Activated CD4-positive, alpha-beta T cell treated with anti-CD3 and anti-CD28 coated beads for 36 hours (primary cell): Measurements from ENCODE around the gene UBN1. TPM values are rescaled to one million over a fixed set of nuclear protein-coding genes. Genes with fewer than 3 reads are reported as not detected.
"Not testable (repeated sequence)": the region's sequence is repeated elsewhere in the genome, so short reads cannot be mapped to it uniquely, and the experiment has no call there.

Source experiments
- ATAC-seq: fragments of 200-7000 bp; cut with Tn5 transposase; one replicate; pipeline ENCODE4 v1.10.0; 2021; ENCODE audit warnings: mild to moderate bottlenecking, moderate library complexity
- CTCF ChIA-PET: fragments of 350-600 bp; sonication (Branson Sonifier 250); formaldehyde crosslinking; loops from one replicate; lab custom pipeline; 2021; ENCODE audit warnings: antibody characterized with exemption; lab: Charles Lee
- POLR2A ChIA-PET: fragments of 350-600 bp; sonication (Branson Sonifier 250); formaldehyde crosslinking; loops from one replicate; lab custom pipeline; 2021; ENCODE audit warnings: antibody characterized with exemption, inconsistent platforms; lab: Charles Lee
- DNase-seq: peaks from one replicate; pipeline ENCODE4 v3.0.0-alpha.2; 2020
- H3K27ac Mint-ChIP-seq: one replicate; pipeline ENCODE4 v1.8.0; 2021; ENCODE audit warnings: mixed read lengths
- H3K27me3 Mint-ChIP-seq: one replicate; pipeline ENCODE4 v1.8.0; 2021; ENCODE audit warnings: mixed read lengths
- H3K36me3 Mint-ChIP-seq: one replicate; pipeline ENCODE4 v1.8.0; 2021; ENCODE audit warnings: low read depth, mixed read lengths
- H3K4me1 Mint-ChIP-seq: one replicate; pipeline ENCODE4 v1.8.0; 2021; ENCODE audit warnings: mixed read lengths
- H3K4me3 Mint-ChIP-seq: one replicate; pipeline ENCODE4 v1.8.0; 2021; ENCODE audit warnings: mild to moderate bottlenecking, moderate library complexity, mixed read lengths
- H3K9me3 Mint-ChIP-seq: one replicate; pipeline ENCODE4 v1.8.0; 2021; ENCODE audit warnings: low read depth, mixed read lengths
- intact Hi-C, 2 experiments: fragments of 100-400 bp; cut with DNase I in 1 of 2; cut with micrococcal nuclease in 1 of 2; formaldehyde crosslinking; loops; one replicate each; pipeline versions ENCODE4 v1.14.2 to v1.15.1; 2022 to 2024; cut with DNase I, micrococcal nuclease
- total RNA-seq, 2 experiments: library from RNA; stranded (reverse); gene quantifications; one replicate each; pipeline ENCODE4 v1.2.3, GENCODE V29; 2021

Gene UBN1
- total RNA-seq, 2 experiments from 2014 or later = 19.3 to 23.0 TPM

GRCh38 chr16:4896761-4897160 lies 49.5 kb downstream of the UBN1 start:
- H3K27me3 Mint-ChIP-seq, DNase-seq, ATAC-seq, POLR2A ChIA-PET, H3K36me3 Mint-ChIP-seq, H3K9me3 Mint-ChIP-seq, CTCF ChIA-PET, H3K4me1 Mint-ChIP-seq, H3K27ac Mint-ChIP-seq, H3K4me3 Mint-ChIP-seq, intact Hi-C loops: not testable (repeated sequence)

DNA sequence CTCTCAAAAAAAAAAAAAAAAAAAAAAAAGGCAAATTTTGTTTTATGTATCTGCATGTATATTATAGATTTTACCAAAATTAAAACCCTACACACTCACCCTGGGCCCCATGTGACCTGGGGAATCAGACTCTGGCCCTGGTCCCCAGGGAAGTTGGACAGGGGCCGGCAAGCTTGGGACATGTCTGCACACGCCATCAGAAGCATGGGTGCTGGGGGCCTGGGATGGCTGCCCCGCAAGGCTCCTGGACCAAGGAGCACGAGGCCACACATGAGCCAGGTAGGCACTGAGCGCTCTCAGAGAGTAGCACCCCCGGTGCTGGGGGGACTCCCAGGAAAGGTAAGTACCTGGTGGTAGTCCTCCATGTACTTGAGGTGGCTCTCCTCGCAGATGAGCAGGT lies 50.0 kb downstream of the UBN1 start:
- no peak for DNase-seq
- POLR2A ChIA-PET = no interaction called here
- H3K4me3 Mint-ChIP-seq = no peak overlapping the region
- intact Hi-C loops = no loop called here
- CTCF ChIA-PET = no interaction called here
- no peaks in the 10 kb centered on the region for H3K36me3 Mint-ChIP-seq
- no peak for ATAC-seq
- H3K9me3 Mint-ChIP-seq = peaks cover 2% of the 10 kb centered on the region
- H3K27ac Mint-ChIP-seq = no peak overlapping the region
- peaks cover 3% of the 10 kb centered on the region for H3K27me3 Mint-ChIP-seq
- no peaks in the 10 kb centered on the region for H3K4me1 Mint-ChIP-seq

GRCh38 chr16:4898811-4899473 lies 51.7 kb downstream of the UBN1 start:
- DNase-seq (no peak), ATAC-seq (no peak)
- H3K27ac Mint-ChIP-seq = no peak overlapping the region
- H3K4me1 Mint-ChIP-seq = no peaks in the 10 kb centered on the region
- no peaks in the 10 kb centered on the region for H3K36me3 Mint-ChIP-seq
- H3K27me3 Mint-ChIP-seq = peaks cover 5% of the 10 kb centered on the region
- POLR2A ChIA-PET = no interaction called here
- no peak overlapping the region for H3K4me3 Mint-ChIP-seq
- intact Hi-C loops = no loop called here
- CTCF ChIA-PET = no interaction called here
- H3K9me3 Mint-ChIP-seq = peaks cover 2% of the 10 kb centered on the region

DNA sequence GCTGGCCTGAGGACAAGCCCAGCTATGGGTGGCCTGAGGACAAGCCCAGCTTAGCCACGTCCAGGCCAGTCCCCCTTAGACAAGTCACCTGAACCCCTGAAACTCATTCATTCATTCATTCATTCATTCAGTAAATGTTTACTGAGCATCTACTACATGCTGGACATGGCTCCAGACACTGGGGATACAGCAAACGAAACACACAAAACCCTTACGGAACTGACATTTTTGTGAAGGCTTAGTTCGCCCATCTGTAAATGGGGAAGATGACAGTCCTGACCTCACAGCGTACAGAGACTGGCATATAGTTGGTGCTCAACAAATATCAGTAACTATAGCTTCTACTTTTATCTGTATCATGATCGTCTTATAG lies 52.2 kb downstream of the UBN1 start:
- ChIA-PET POLR2A (no interaction called here), CTCF (interaction anchor here (0.6 kb wide), 1 partner anchor 69 kb away, joined by 3 read pairs; no protein-coding TSS in a partner anchor)
- Mint-ChIP-seq H3K27me3 (peaks cover 7% of the 10 kb centered on the region), H3K9me3 (peaks cover 2% of the 10 kb centered on the region), H3K36me3 (no peaks in the 10 kb centered on the region), H3K27ac (no peak overlapping the region), H3K4me1 (no peaks in the 10 kb centered on the region), H3K4me3 (no peak overlapping the region)
- intact Hi-C loops = no loop called here
- DNase-seq = no peak
- ATAC-seq = no peak

GRCh38 chr16:4900036-4900435 lies 52.8 kb downstream of the UBN1 start:
- ATAC-seq = no peak
- H3K27me3 Mint-ChIP-seq = peaks cover 7% of the 10 kb centered on the region
- H3K4me3 Mint-ChIP-seq = no peak overlapping the region
- ChIA-PET CTCF (interaction anchor here (0.6 to 1.1 kb wide), 2 partner anchors 57 to 69 kb away, joined by 3 read pairs; no protein-coding TSS in a partner anchor), POLR2A (no interaction called here)
- peaks cover 2% of the 10 kb centered on the region for H3K9me3 Mint-ChIP-seq
- H3K27ac Mint-ChIP-seq = no peak overlapping the region
- DNase-seq = no peak
- intact Hi-C loops = no loop called here
- no peaks in the 10 kb centered on the region for H3K4me1 Mint-ChIP-seq
- no peaks in the 10 kb centered on the region for H3K36me3 Mint-ChIP-seq

GRCh38 chr16:4900750-4901149 lies 53.5 kb downstream of the UBN1 start:
- Mint-ChIP-seq H3K36me3 (no peaks in the 10 kb centered on the region), H3K4me1 (no peaks in the 10 kb centered on the region), H3K9me3 (peaks cover 2% of the 10 kb centered on the region), H3K27me3 (peaks cover 7% of the 10 kb centered on the region), H3K27ac (no peak overlapping the region), H3K4me3 (no peak overlapping the region)
- ChIA-PET CTCF (interaction anchor here (1.1 kb wide), 1 partner anchor 57 kb away, joined by 3 read pairs; no protein-coding TSS in a partner anchor), POLR2A (no interaction called here)
- DNase-seq (no peak), ATAC-seq (no peak)
- intact Hi-C loops = no loop called here

- Mint-ChIP-seq H3K4me1 (no peaks in the 10 kb centered on the region), H3K27ac (no peak overlapping the region), H3K27me3 (peaks cover 7% of the 10 kb centered on the region), H3K36me3 (no peaks in the 10 kb centered on the region), H3K9me3 (peaks cover 2% of the 10 kb centered on the region), H3K4me3 (no peak overlapping the region)
- ChIA-PET CTCF (no interaction called here), POLR2A (no interaction called here)
- intact Hi-C loops = no loop called here
- ATAC-seq = no peak
- no peak for DNase-seq
These were observed 54.8 kb downstream of the UBN1 start for GRCh38 chr16:4902038-4902437.

DNA sequence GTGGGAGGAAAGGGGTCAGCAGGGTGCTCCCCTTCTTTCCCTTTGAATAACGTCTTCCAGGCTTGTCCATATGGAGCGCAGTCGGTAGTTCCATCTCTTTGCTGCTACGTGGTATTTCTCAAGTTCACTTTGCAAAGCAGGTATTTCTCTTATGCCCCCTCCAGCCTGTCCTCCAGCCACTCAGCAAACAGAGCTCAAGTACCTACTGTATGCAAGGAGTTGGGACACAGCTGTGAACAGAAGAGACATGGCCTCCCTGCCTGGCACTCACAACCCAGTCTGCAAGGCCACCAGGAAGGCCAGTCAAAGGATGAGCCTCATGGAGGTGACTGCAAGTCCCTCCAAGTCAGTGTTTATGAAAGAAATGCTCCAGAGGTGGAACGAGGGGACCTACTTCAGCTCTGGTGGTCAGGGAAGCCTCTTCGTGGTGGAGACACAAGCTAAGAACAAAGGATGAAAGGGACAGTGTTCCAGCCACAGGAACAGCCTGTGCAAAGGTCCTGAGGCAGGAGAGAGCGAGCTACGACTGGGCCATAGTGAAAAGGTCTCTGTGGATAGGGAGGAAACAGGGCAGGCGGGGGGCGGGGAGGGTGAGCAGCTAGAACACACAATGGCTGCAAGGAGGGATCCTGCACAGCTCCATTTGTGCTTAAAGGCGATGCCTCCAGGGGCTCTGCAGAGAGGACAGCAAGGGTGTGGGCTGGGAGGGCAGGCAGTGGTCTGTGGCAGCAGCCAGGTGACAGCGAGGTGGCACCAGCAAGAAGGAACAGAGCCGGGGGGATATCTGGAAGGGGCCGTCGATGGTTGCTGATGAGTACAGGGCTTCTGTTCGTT lies 57.0 kb downstream of the UBN1 start:
- Mint-ChIP-seq H3K27ac (no peak overlapping the region), H3K36me3 (no peaks in the 10 kb centered on the region), H3K4me1 (no peaks in the 10 kb centered on the region), H3K27me3 (peaks cover 7% of the 10 kb centered on the region), H3K9me3 (no peaks in the 10 kb centered on the region), H3K4me3 (no peak overlapping the region)
- ATAC-seq = no peak
- DNase-seq = no peak
- ChIA-PET CTCF (no interaction called here), POLR2A (no interaction called here)
- intact Hi-C loops = no loop called here

GRCh38 chr16:4904942-4905615 lies 57.8 kb downstream of the UBN1 start:
- DNase-seq = no peak
- Mint-ChIP-seq H3K4me3 (no peak overlapping the region), H3K27ac (no peak overlapping the region), H3K27me3 (peaks cover 7% of the 10 kb centered on the region), H3K36me3 (no peaks in the 10 kb centered on the region), H3K4me1 (no peaks in the 10 kb centered on the region), H3K9me3 (no peaks in the 10 kb centered on the region)
- ATAC-seq = no peak
- intact Hi-C loops = no loop called here
- POLR2A ChIA-PET = no interaction called here
- CTCF ChIA-PET = no interaction called here

DNA sequence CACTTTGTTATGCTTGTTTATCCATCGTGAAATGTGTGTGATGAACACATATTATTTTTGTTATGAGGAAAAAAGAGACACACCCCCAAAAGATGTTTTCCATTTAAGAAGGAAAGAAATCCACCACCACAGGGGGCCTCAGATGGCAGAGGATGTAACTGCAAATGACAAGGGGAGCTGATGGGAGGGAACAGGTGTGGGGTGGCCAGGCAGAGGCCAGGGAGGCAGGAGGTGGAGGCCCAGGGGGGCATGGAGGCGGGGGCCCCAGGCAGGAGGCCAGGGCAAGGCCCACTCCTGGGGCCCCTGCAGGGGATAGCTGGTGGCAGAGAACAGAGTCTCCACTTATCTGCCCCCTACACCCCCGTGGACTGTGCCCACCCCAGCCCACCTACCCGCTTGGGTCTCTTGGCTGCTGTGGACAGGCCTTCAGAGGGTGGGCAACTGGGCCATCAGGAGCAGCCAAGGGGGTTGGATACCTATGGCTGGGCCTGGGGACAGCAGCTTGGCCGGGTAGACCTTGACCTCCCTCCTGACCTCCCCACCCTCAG lies 61.6 kb downstream of the UBN1 start:
- CTCF ChIA-PET = no interaction called here
- DNase-seq = no peak
- Mint-ChIP-seq H3K9me3 (no peaks in the 10 kb centered on the region), H3K4me3 (no peak overlapping the region), H3K36me3 (no peaks in the 10 kb centered on the region), H3K27me3 (peaks cover 3% of the 10 kb centered on the region), H3K27ac (no peak overlapping the region), H3K4me1 (no peaks in the 10 kb centered on the region)
- no peak for ATAC-seq
- POLR2A ChIA-PET = interaction anchor here (0.7 kb wide), 1 partner anchor 29 kb away, joined by 4 read pairs; no protein-coding TSS in a partner anchor
- intact Hi-C loops = no loop called here

DNA sequence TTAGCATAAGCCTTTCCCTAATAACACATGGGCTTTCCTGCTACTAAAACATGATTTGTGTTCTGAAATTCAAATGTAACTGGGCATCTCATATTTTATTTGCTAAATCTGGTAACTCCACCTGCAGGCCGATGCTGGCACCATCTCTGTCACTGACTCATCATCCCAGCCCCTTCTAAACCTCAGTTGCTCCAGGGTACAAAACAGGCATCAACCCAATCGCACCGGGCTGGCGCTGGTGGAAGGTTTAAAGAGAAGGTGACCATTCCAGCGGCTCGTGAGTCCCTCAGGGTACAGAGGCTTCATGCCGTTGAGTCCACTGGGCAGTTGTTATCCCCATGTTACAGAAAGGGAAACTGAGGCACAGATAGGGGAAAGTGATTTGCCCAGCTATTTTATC lies 62.5 kb downstream of the UBN1 start:
- H3K9me3 Mint-ChIP-seq = no peaks in the 10 kb centered on the region
- ChIA-PET CTCF (no interaction called here), POLR2A (no interaction called here)
- H3K36me3 Mint-ChIP-seq = no peaks in the 10 kb centered on the region
- no peak for ATAC-seq
- H3K4me1 Mint-ChIP-seq = no peaks in the 10 kb centered on the region
- intact Hi-C loops = no loop called here
- H3K4me3 Mint-ChIP-seq = no peak overlapping the region
- H3K27me3 Mint-ChIP-seq = no peaks in the 10 kb centered on the region
- DNase-seq = no peak
- no peak overlapping the region for H3K27ac Mint-ChIP-seq
